DMS 273 (cell line): Measurements from ENCODE around the gene RPGR.

Source experiments
- DNase-seq: peaks from one replicate; lab custom pipeline; 2025; ENCODE audit not compliant: unreplicated experiment; lab: John Stamatoyannopoulos, UW

The RPGR gene

GRCh38 chrX:38268011-38268410 lies 59.3 kb downstream of the RPGR start:
- no peak for DNase-seq

GRCh38 chrX:38262715-38263620 lies 64.3 kb downstream of the RPGR start:
- DNase-seq, result no peak

- peak; percentile 69 for DNase-seq
These were observed 67.1 kb downstream of the RPGR start for GRCh38 chrX:38260231-38260630.

GRCh38 chrX:38256019-38256418 lies 71.3 kb downstream of the RPGR start:
- DNase-seq, result no peak

GRCh38 chrX:38249965-38250364 lies 77.3 kb downstream of the RPGR start:
- no peak for DNase-seq

GRCh38 chrX:38247051-38247450 lies 80.3 kb downstream of the RPGR start:
- no peak for DNase-seq

- DNase-seq, result no peak
These were observed 86.8 kb downstream of the RPGR start for GRCh38 chrX:38240541-38240940.

- no peak for DNase-seq
These were observed 90.3 kb downstream of the RPGR start for GRCh38 chrX:38236901-38237615.

GRCh38 chrX:38233891-38234667 lies 93.2 kb downstream of the RPGR start:
- DNase-seq, result no peak

GRCh38 chrX:38232079-38232686 lies 95.1 kb downstream of the RPGR start:
- DNase-seq, result no peak

- no peak for DNase-seq
These were observed 102.2 kb downstream of the RPGR start for GRCh38 chrX:38225093-38225492.

- no peak for DNase-seq
These were observed 103.1 kb downstream of the RPGR start for GRCh38 chrX:38224160-38224559.

- peak; percentile 32 for DNase-seq
These were observed 105.8 kb downstream of the RPGR start for GRCh38 chrX:38221391-38221929.

- DNase-seq, result peak; percentile 75
These were observed 106.6 kb downstream of the RPGR start, which contains the start of gene SRPX for GRCh38 chrX:38220415-38221390. Gene SRPX (minus strand): TSS chrX:38220871. CDS start chrX:38220792, 79 bp downstream.

- DNase-seq, result peak; percentile 91
These were observed 107.3 kb downstream of the RPGR start for GRCh38 chrX:38220024-38220414.
